Kidney epithelial cell (primary cell): ENCODE results near the gene CCDC17. TPM values are rescaled to one million over a fixed set of nuclear protein-coding genes. Genes with fewer than 3 reads are reported as not detected.

Experiments
- DNase-seq: peaks from one replicate; pipeline ENCODE4 v3.0.0-alpha.2; 2010; ENCODE audit warnings: low read depth
- H3K27me3 ChIP-seq: 2 replicates; pipeline ENCODE4 v1.6.0; 2011; ENCODE audit warnings: low read length; ENCODE audit not compliant: control insufficient read depth, insufficient read depth
- H3K36me3 ChIP-seq: 2 replicates; pipeline ENCODE4 v1.5.1; 2011; ENCODE audit warnings: low read length; ENCODE audit not compliant: control insufficient read depth, insufficient read depth
- H3K4me3 ChIP-seq: 2 replicates; pipeline ENCODE4 v1.5.1; 2011; ENCODE audit warnings: low read depth, mild to moderate bottlenecking, control low read depth, low read length
- CTCF ChIP-seq: IDR thresholded peaks from 2 replicates; pipeline ENCODE4 v1.5.1; 2011; ENCODE audit warnings: mild to moderate bottlenecking, moderate library complexity, low read length, control low read depth, inconsistent platforms; ENCODE audit not compliant: insufficient read depth, poor library complexity, severe bottlenecking
- total RNA-seq: library from RNA; depleted of rRNA; stranded (reverse); fragments of >200 nt; gene quantifications from 2 replicates; pipeline ENCODE4 v1.2.3, GENCODE V29; 2015

The CCDC17 gene
- total RNA-seq, 1 donor from 2014 or later: 0.33 TPM

- no peak for TF ChIP-seq CTCF
- H3K36me3 ChIP-seq: peaks cover 3% of the 10 kb centered on the region
Measured at GRCh38 chr1:45640293-45640692, 16.4 kb upstream of the CCDC17 start.

GRCh38 chr1:45635211-45635610 is 11.4 kb upstream of the CCDC17 start:
- H3K36me3 ChIP-seq: peaks cover 3% of the 10 kb centered on the region
- TF ChIP-seq CTCF: no peak
- H3K4me3 ChIP-seq: no peak overlapping the region
- DNase-seq: no peak
- H3K27me3 ChIP-seq: no peaks in the 10 kb centered on the region

More at GRCh38 chr1:45640293-45640692, 16.4 kb upstream of the CCDC17 start:
- DNase-seq: no peak
- Histone ChIP-seq H3K27me3 (no peaks in the 10 kb centered on the region), H3K4me3 (no peak overlapping the region)

GRCh38 chr1:45630429-45630828 is 6.6 kb upstream of the CCDC17 start:
- no peak for DNase-seq
- Histone ChIP-seq H3K27me3 (no peaks in the 10 kb centered on the region), H3K4me3 (no peak overlapping the region), H3K36me3 (peaks cover 7% of the 10 kb centered on the region)
- TF ChIP-seq CTCF: no peak

- H3K27me3 ChIP-seq: no peaks in the 10 kb centered on the region
- no peak overlapping the region for H3K4me3 ChIP-seq
- peaks cover 7% of the 10 kb centered on the region for H3K36me3 ChIP-seq
- no peak for DNase-seq
- TF ChIP-seq CTCF: no peak
Measured at GRCh38 chr1:45629035-45629434, 5.2 kb upstream of the CCDC17 start.

- Histone ChIP-seq H3K4me3 (no peak overlapping the region), H3K27me3 (no peaks in the 10 kb centered on the region), H3K36me3 (peaks cover 7% of the 10 kb centered on the region)
- DNase-seq: no peak
- TF ChIP-seq CTCF: no peak
Measured at GRCh38 chr1:45622524-45623394, 1.1 kb downstream of the CCDC17 start.
